Heart left ventricle (tissue), 16 donors: ENCODE measurements around the gene F7. TPM values are rescaled to one million over a fixed set of nuclear protein-coding genes. Genes with fewer than 3 reads are reported as not detected.
A peak's percentile ranks its signal among the peaks of the same experiment; 100 is the strongest.

Experiments used
- ATAC-seq, 4 donors: fragments of 200-7000 bp; cut with Tn5 transposase; one replicate each; pipeline ENCODE4 v1.9.1; 2020 to 2022; ENCODE audit warnings: moderate library complexity in 4 of 4, mild to moderate bottlenecking in 3 of 4, moderate number of reproducible peaks in 1 of 4
- DNase-seq, 5 donors: peaks; one replicate each; pipeline ENCODE4 v3.0.0-alpha.2; 2020
- H3K27ac ChIP-seq, 12 donors: fragments of 200-600 bp; sonication (generic) in 4 of 12; one replicate each; pipeline versions ENCODE4 v1.5.0 to v1.8.0; 2016 to 2022; ENCODE audit warnings: mild to moderate bottlenecking in 2 of 12
- H3K27me3 ChIP-seq, 9 donors: fragments of 200-600 bp; sonication (generic) in 2 of 9; one replicate each; pipeline versions ENCODE4 v1.5.1 to v1.8.0; 2016 to 2022; ENCODE audit warnings: mild to moderate bottlenecking in 3 of 9
- H3K36me3 ChIP-seq, 9 donors: fragments of 200-600 bp; sonication (generic) in 2 of 9; one replicate each; pipeline versions ENCODE4 v1.5.0 to v1.8.0; 2018 to 2022; ENCODE audit warnings: mild to moderate bottlenecking in 2 of 9
- H3K4me1 ChIP-seq, 12 donors: fragments of 200-600 bp; sonication (generic) in 4 of 12; one replicate each; pipeline versions ENCODE4 v1.5.0 to v1.8.0; 2016 to 2022; ENCODE audit warnings: mild to moderate bottlenecking in 3 of 12
- H3K4me3 ChIP-seq, 12 donors: fragments of 200-600 bp; sonication (generic) in 4 of 12; one replicate each; pipeline versions ENCODE4 v1.5.0 to v1.8.0; 2017 to 2022; ENCODE audit warnings: mild to moderate bottlenecking in 9 of 12, moderate library complexity in 4 of 12
- H3K9me3 ChIP-seq, 12 donors: fragments of 200-600 bp; sonication (generic) in 4 of 12; one replicate each; pipeline versions ENCODE4 v1.5.0 to v1.8.0; 2016 to 2022; ENCODE audit warnings: mild to moderate bottlenecking in 1 of 12
- CTCF ChIP-seq, 12 donors: fragments of 200-600 bp; sonication (generic) in 4 of 12; IDR thresholded peaks; one replicate each; pipeline versions ENCODE4 v1.5.0 to v1.8.0; 2018 to 2022; ENCODE audit warnings: antibody characterized with exemption in 12 of 12, mild to moderate bottlenecking in 5 of 12
- POLR2A ChIP-seq, 2 donors: fragments of 450-650 bp; IDR thresholded peaks; one replicate each; pipeline ENCODE4 v1.6.1; 2017; ENCODE audit warnings: antibody characterized with exemption in 2 of 2, mild to moderate bottlenecking in 2 of 2, moderate library complexity in 2 of 2
- WGBS, 4 donors: extraction: QIAGEN DNeasy Blood & Tissue Kit in 2 of 4; methylation state at CpG; one replicate each; pipeline versions ENCODE4 v1.1.5 to v1.1.7; 2013 to 2018; 5-methylcytosine and 5-hydroxymethylcytosine counted together
- intact Hi-C, 10 donors: fragments of 100-400 bp; cut with DNase I; formaldehyde crosslinking; loops; one replicate each; pipeline versions ENCODE4 v1.11.1 to v1.14.2; 2022
- polyA plus RNA-seq, 2 donors: library from polyadenylated mRNA; stranded (reverse); fragments of 200-250 nt; gene quantifications; one replicate each; pipeline ENCODE4 v1.2.3, GENCODE V29; 2013
- total RNA-seq, 9 donors: library from RNA; depleted of rRNA in 2 of 9; stranded (reverse); fragments of >200 nt in 2 of 9; fragmentation: NEBNext Ultra II Directional in 3 of 9; extraction: Animal tissue kit (Norgen Biotek cat#: 25700) in 3 of 9; gene quantifications; one replicate each; pipeline versions ENCODE4 v1.1.0 to v1.2.4, GENCODE V29; 2016 to 2023
- donor health status: ischemic (EF 13 %, LVEDD 7.1; RV severe dilation, severe dysfunction).
- donor health status: healthy with polysubstance abuse.
- donor health status: DM: no; HTN: yes; CAD: no.
- donor health status: DM: no; HTN: no; CAD: no.
- donor health status: ischemic (EF 25% LVEDD 6.9; RV normal size, moderate dysfunction).
- donor health status: ischemic (EF 25% LVEDD 5.7; RV mildly dilated, moderate dysfunction).
- donor health status: healthy.
- donor health status: DM: yes; HTN: yes; CAD: no.
- donor health status: ischemic (EF 35%, LVEDD 5.7; RV mildly dilated, moderate dysfunction).
- donor health status: nonischemic (EF 11% LVEDD 7.7; RV severe dilation, severe dysfunction).
- donor health status: DM: yes; HTN: yes; CAD: no.
- donor health status: PGD.
- donor health status: ischemic (EF 29% LVEDD 5.4; RV normal size, mild dysfunction).
- donor health status: nonischemic (EF 23%, LVEDD 6.1; RV moderate dilation, normal function).

The F7 gene
- total and polyA plus RNA-seq, 11 donors, result 0.01 to 0.41 (median 0.13) TPM; not detected in 7

- no peak overlapping the region for H3K27ac ChIP-seq
- TF ChIP-seq POLR2A (IDR thresholded peaks at IDR 0.05) (no peak), CTCF (IDR thresholded peaks at IDR 0.05) (no peak)
- DNase-seq (no peak), ATAC-seq (no peak)
- H3K4me3 ChIP-seq, result no peak overlapping the region
- intact Hi-C loops, result no loop called here
- peaks cover 3 to 21% (median 14%) of the 10 kb centered on the region in 12 donors for H3K4me1 ChIP-seq
- no peaks in the 10 kb centered on the region for H3K36me3 ChIP-seq
- H3K27me3 ChIP-seq, result peaks cover 0 to 7% (median 0%) of the 10 kb centered on the region in 9 donors
- 94 to 96% (median 94%) methylated on average over 30 to 38 of the region's 38 CpGs for WGBS, 4 donors
- no peaks in the 10 kb centered on the region for H3K9me3 ChIP-seq
Observed at GRCh38 chr13:113148940-113149503, 43.4 kb downstream of the F7 start.

- DNase-seq, result peak in 1 of 5 donors; percentile 22
- TF ChIP-seq CTCF (IDR thresholded peaks at IDR 0.05), result no peak
- no peak for TF ChIP-seq POLR2A (IDR thresholded peaks at IDR 0.05)
- Histone ChIP-seq H3K27me3 (peaks cover 0 to 7% (median 0%) of the 10 kb centered on the region in 9 donors), H3K4me1 (peaks cover 3 to 24% (median 14%) of the 10 kb centered on the region in 12 donors), H3K27ac (no peak overlapping the region), H3K4me3 (no peak overlapping the region), H3K36me3 (no peaks in the 10 kb centered on the region), H3K9me3 (no peaks in the 10 kb centered on the region)
- intact Hi-C loops, result loop anchor here in 2 of 10 donors (5.0 to 10.0 kb wide), 2 partner anchors 55 to 57 kb away; partner anchors contain the start of genes CUL4A (in 2 of the 2) and PCID2 (in 2 of the 2)
- WGBS, 4 donors, result 90 to 93% (median 92%) methylated on average over 19 to 26 of the region's 26 CpGs
- ATAC-seq, result no peak
Observed at GRCh38 chr13:113149711-113150549, 44.3 kb downstream of the F7 start.

GRCh38 chr13:113150550-113151365, 45.2 kb downstream of the F7 start:
- Histone ChIP-seq H3K36me3 (no peaks in the 10 kb centered on the region), H3K27me3 (peaks cover 0 to 7% (median 0%) of the 10 kb centered on the region in 9 donors), H3K9me3 (no peaks in the 10 kb centered on the region), H3K4me3 (no peak overlapping the region), H3K4me1 (peaks cover 3 to 24% (median 14%) of the 10 kb centered on the region in 12 donors), H3K27ac (no peak overlapping the region)
- TF ChIP-seq POLR2A (IDR thresholded peaks at IDR 0.05) (no peak), CTCF (IDR thresholded peaks at IDR 0.05) (no peak)
- intact Hi-C loops, result loop anchor here in 2 of 10 donors (5.0 to 10.0 kb wide), 2 partner anchors 54 to 57 kb away; partner anchors contain the start of genes CUL4A (in 2 of the 2) and PCID2 (in 2 of the 2)
- DNase-seq (peak in 1 of 5 donors; percentile 15), ATAC-seq (no peak)
- 88 to 90% (median 89%) methylated on average over 31 of the region's 31 CpGs for WGBS, 4 donors
